B cell (primary cell): Measurements from ENCODE around the gene SERPINE2. TPM values are rescaled to one million over a fixed set of nuclear protein-coding genes. Genes with fewer than 3 reads are reported as not detected.

ENCODE experiments used
- polyA plus RNA-seq: library from polyadenylated mRNA; depleted of rRNA; stranded (reverse); fragments of >200 nt; gene quantifications from 2 replicates; pipeline ENCODE4 v1.2.3, GENCODE V29; 2012
- total RNA-seq, 2 donors: library from RNA; stranded (reverse); fragments of 120-200 nt in 1 of 2; gene quantifications; 1 replicate in 1 of 2; 2 replicates in 1 of 2; pipeline versions ENCODE4 v1.2.3 to v1.2.4, GENCODE V29; 2013 to 2022

SERPINE2 gene
- total and polyA plus RNA-seq, 2 donors (not counting 1 experiment from before 2014, with no cell fraction given): 0.45 to 1.8 TPM

Other genes with a start within 250 kb of the SERPINE2 start
- gene AP1S3, start 201.7 kb downstream of the SERPINE2 start, total RNA-seq: 41.4 and 50.7 TPM in 2 replicates
- 4.8 and 7.2 TPM in 2 replicates for gene AP1S3, start 201.7 kb downstream of the SERPINE2 start, polyA plus RNA-seq
- 71.2 and 76.0 TPM in 2 replicates for gene WDFY1, start 94.0 kb downstream of the SERPINE2 start, total RNA-seq
- 28.8 and 36.8 TPM in 2 replicates for gene WDFY1, start 94.0 kb downstream of the SERPINE2 start, polyA plus RNA-seq
- gene MRPL44, start 81.8 kb downstream of the SERPINE2 start, total RNA-seq: 23.4 and 26.7 TPM in 2 replicates
- 8.9 and 13.9 TPM in 2 replicates for gene MRPL44, start 81.8 kb downstream of the SERPINE2 start, polyA plus RNA-seq